ENCODE data around the gene FOXP1. TPM values are rescaled to one million over a fixed set of nuclear protein-coding genes. Genes with fewer than 3 reads are reported as not detected.

The FOXP1 gene
- total RNA-seq, 1 experiment from 2014 or later: 75.3 TPM

DNA sequence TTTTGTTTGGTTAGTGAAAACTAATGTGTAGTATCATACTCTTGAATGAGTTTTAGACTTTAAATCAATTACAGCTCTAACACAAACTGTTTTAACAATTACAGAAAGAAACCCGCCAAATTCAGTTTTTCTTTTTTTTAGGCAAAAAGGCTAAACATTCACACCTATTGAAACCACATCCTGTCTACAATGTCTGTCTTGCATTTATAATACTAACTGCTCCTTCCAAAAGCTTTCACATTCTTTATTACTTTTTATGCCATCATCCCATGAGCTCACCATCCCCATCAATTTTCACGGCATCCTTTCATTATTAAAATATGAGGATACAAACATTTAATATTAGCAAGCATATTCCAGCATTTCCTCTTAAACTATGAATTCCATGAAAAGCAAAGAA lies 593.3 kb downstream of the FOXP1 start:
- H4K91ac ChIP-seq (ENCODE audit: insufficient read length, low read depth, low read length): no peak overlapping the region
- H3K9ac ChIP-seq (ENCODE audit: extremely low read depth, insufficient read length, low read length): no peak overlapping the region
- H3K27ac Mint-ChIP-seq: no peak overlapping the region
- no peak overlapping the region for H3K23ac ChIP-seq (ENCODE audit: insufficient read length, low read depth, low read length)
- H3K79me2 ChIP-seq (ENCODE audit: insufficient read depth, low read length): no peaks in the 10 kb centered on the region
- H3K4me1 ChIP-seq (ENCODE audit: insufficient read depth, low read length): no peaks in the 10 kb centered on the region
- no peaks in the 10 kb centered on the region for H4K20me1 ChIP-seq (ENCODE audit: control insufficient read depth, insufficient read depth, insufficient read length)
- no peak overlapping the region for H3T11ph ChIP-seq (ENCODE audit: low read length)
- H3K4me2 ChIP-seq (ENCODE audit: insufficient read depth, insufficient read length, low read length): no peak overlapping the region
- H2AFZ ChIP-seq (ENCODE audit: low read length): no peak overlapping the region
- peaks cover 4 to 20% (median 8%) of the 10 kb centered on the region in 3 experiments; a peak in 5 of 7 replicates for H3K36me3 Mint-ChIP-seq (ENCODE audit: insufficient read depth in 1 of 3, low read depth in 3 of 3)
- H3K23me2 ChIP-seq (ENCODE audit: insufficient read length, low read depth, low read length, poor library complexity, severe bottlenecking): no peaks in the 10 kb centered on the region
- no peak overlapping the region for H2BK120ac ChIP-seq (ENCODE audit: low read depth, low read length, poor library complexity, severe bottlenecking)
- no peak overlapping the region for H2BK12ac ChIP-seq (ENCODE audit: insufficient read length, low read depth, low read length)
- H2AK5ac ChIP-seq (ENCODE audit: insufficient read length, low read length): no peak overlapping the region
- H3K9me3 Mint-ChIP-seq: no peaks in the 10 kb centered on the region
- H3K14ac ChIP-seq (ENCODE audit: insufficient read depth, low read length): no peak overlapping the region
- H2BK15ac ChIP-seq (ENCODE audit: low read depth, low read length): no peak overlapping the region
- no peak overlapping the region for H2BK5ac ChIP-seq (ENCODE audit: insufficient read length, low read length)
- H3K9me3 ChIP-seq (ENCODE audit: control insufficient read depth, low read depth, low read length): no peaks in the 10 kb centered on the region
- no peak overlapping the region for H3K4me3 Mint-ChIP-seq
- no peak overlapping the region for H3K56ac ChIP-seq (ENCODE audit: insufficient read length, low read depth, low read length)
- no CpG with 5 or more reads among the region's 2 CpGs for WGBS (ENCODE audit: extremely low coverage, insufficient read length, low lambda C conversion rate)
- no peaks in the 10 kb centered on the region for H3K79me1 ChIP-seq (ENCODE audit: insufficient read depth, low read depth, low read length, poor library complexity, severe bottlenecking)
- no peaks in the 10 kb centered on the region for H3K27me3 Mint-ChIP-seq (ENCODE audit: low read depth)
- H2BK20ac ChIP-seq (ENCODE audit: low read depth, low read length, poor library complexity, severe bottlenecking): no peak overlapping the region
- no peak overlapping the region for H3K4ac ChIP-seq (ENCODE audit: low read depth, low read length)
- H3K4me1 Mint-ChIP-seq: peaks cover 4 to 6% of the 10 kb centered on the region in 2 experiments; a peak in 1 of 4 replicates
- DNase-seq: no peak
- H4K5ac ChIP-seq (ENCODE audit: insufficient read length, low read depth, low read length): no peak overlapping the region
- H3K27ac ChIP-seq (ENCODE audit: insufficient read length, low read depth, low read length): no peak overlapping the region
- TF ChIP-seq, protein P1, sequence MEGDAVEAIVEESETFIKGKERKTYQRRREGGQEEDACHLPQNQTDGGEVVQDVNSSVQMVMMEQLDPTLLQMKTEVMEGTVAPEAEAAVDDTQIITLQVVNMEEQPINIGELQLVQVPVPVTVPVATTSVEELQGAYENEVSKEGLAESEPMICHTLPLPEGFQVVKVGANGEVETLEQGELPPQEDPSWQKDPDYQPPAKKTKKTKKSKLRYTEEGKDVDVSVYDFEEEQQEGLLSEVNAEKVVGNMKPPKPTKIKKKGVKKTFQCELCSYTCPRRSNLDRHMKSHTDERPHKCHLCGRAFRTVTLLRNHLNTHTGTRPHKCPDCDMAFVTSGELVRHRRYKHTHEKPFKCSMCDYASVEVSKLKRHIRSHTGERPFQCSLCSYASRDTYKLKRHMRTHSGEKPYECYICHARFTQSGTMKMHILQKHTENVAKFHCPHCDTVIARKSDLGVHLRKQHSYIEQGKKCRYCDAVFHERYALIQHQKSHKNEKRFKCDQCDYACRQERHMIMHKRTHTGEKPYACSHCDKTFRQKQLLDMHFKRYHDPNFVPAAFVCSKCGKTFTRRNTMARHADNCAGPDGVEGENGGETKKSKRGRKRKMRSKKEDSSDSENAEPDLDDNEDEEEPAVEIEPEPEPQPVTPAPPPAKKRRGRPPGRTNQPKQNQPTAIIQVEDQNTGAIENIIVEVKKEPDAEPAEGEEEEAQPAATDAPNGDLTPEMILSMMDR (conservative IDR thresholded peaks at IDR 0.05): no peak
- no peak overlapping the region for H4K8ac ChIP-seq (replicated peaks; ENCODE audit: insufficient read length, low read depth, low read length)
- no peak overlapping the region for H3K18ac ChIP-seq (ENCODE audit: insufficient read length, low read depth, low read length)
- H3K27me3 ChIP-seq (ENCODE audit: insufficient read depth, low read length): no peaks in the 10 kb centered on the region

Data from H9 (cell line).